IMR-90 (cell line): ENCODE results near the gene KDM8. TPM values are rescaled to one million over a fixed set of nuclear protein-coding genes. Genes with fewer than 3 reads are reported as not detected.

ENCODE experiments used
- ATAC-seq: fragments of 200-7000 bp; cut with Tn5 transposase; 2 replicates; pipeline ENCODE4 v1.9.1; 2020; ENCODE audit warnings: low read depth, mild to moderate bottlenecking, moderate library complexity
- BruUV-seq: library from RNA; stranded (reverse); fragments of 400-500 nt; replicated peaks from 2 replicates; lab custom pipeline; 2021; lab: Mats Ljungman, UMichigan
- CTCF ChIA-PET: fragments of 300-600 bp; formaldehyde crosslinking; extraction: SDS; loops from one replicate; lab custom pipeline; 2021; ENCODE audit warnings: antibody characterized with exemption; lab: Yijun Ruan, JAX
- POLR2A ChIA-PET: fragments of 300-600 bp; sonication (Branson Sonifier 250); formaldehyde crosslinking; loops from one replicate; lab custom pipeline; 2022; ENCODE audit warnings: antibody characterized with exemption; ENCODE audit not compliant: unreplicated experiment; lab: Charles Lee
- DNase-seq: peaks from one replicate; pipeline ENCODE4 v3.0.0; 2013
- H2AFZ ChIP-seq: replicated peaks from 2 replicates; pipeline ENCODE3; 2013; ENCODE audit warnings: low read length, mild to moderate bottlenecking; ENCODE audit not compliant: poor library complexity
- H2AK5ac ChIP-seq: 2 replicates; pipeline ENCODE4 v1.6.1; 2013; ENCODE audit warnings: low read depth, low read length, inconsistent platforms
- H2AK9ac ChIP-seq: replicated peaks from 2 replicates; pipeline ENCODE3; 2013; ENCODE audit warnings: mild to moderate bottlenecking, low read depth, low read length, moderate library complexity; ENCODE audit not compliant: poor library complexity
- H2BK120ac ChIP-seq: 2 replicates; pipeline ENCODE4 v1.6.1; 2013; ENCODE audit warnings: low read depth, low read length, inconsistent platforms
- H2BK15ac ChIP-seq: 3 replicates; pipeline ENCODE4 v1.6.1; 2013; ENCODE audit warnings: low read depth, low read length, inconsistent platforms
- H2BK20ac ChIP-seq: 2 replicates; pipeline ENCODE4 v1.6.1; 2013; ENCODE audit warnings: low read depth, mild to moderate bottlenecking, inconsistent platforms, low read length, moderate library complexity
- H2BK5ac ChIP-seq: 2 replicates; pipeline ENCODE4 v1.6.1; 2013; ENCODE audit warnings: mild to moderate bottlenecking, low read depth, low read length, inconsistent platforms; ENCODE audit not compliant: poor library complexity, severe bottlenecking
- H3K14ac ChIP-seq: replicated peaks from 2 replicates; pipeline ENCODE4 v1.6.1; 2013; ENCODE audit warnings: low read depth, low read length, inconsistent platforms
- H3K18ac ChIP-seq: 2 replicates; pipeline ENCODE4 v1.6.1; 2013; ENCODE audit warnings: low read depth, low read length, control low read depth
- H3K23ac ChIP-seq: 2 replicates; pipeline ENCODE4 v1.6.1; 2013; ENCODE audit warnings: low read depth, low read length, inconsistent platforms
- H3K27ac ChIP-seq: 2 replicates; pipeline ENCODE4 v1.5.1; 2013; ENCODE audit warnings: mild to moderate bottlenecking, control low read depth, low read length; ENCODE audit not compliant: insufficient read depth
- H3K27me3 ChIP-seq: 2 replicates; pipeline ENCODE4 v1.6.1; 2013; ENCODE audit warnings: low read length; ENCODE audit not compliant: control insufficient read depth, insufficient read depth
- H3K36me3 ChIP-seq: 2 replicates; pipeline ENCODE4 v1.6.1; 2013; ENCODE audit warnings: low read length, mixed read lengths; ENCODE audit not compliant: control insufficient read depth, insufficient read depth
- H3K4ac ChIP-seq: 2 replicates; pipeline ENCODE4 v1.6.1; 2013; ENCODE audit warnings: low read depth, low read length, inconsistent platforms
- H3K4me1 ChIP-seq: 2 replicates; pipeline ENCODE4 v1.6.1; 2013; ENCODE audit warnings: low read length, mixed read lengths; ENCODE audit not compliant: control insufficient read depth, insufficient read depth
- H3K4me2 ChIP-seq: 2 replicates; pipeline ENCODE4 v1.6.1; 2013; ENCODE audit warnings: low read depth, mild to moderate bottlenecking, control low read depth, low read length, moderate library complexity
- H3K4me3 ChIP-seq: 2 replicates; pipeline ENCODE4 v1.5.1; 2013; ENCODE audit warnings: low read depth, mild to moderate bottlenecking, control low read depth, low read length, moderate library complexity; ENCODE audit not compliant: insufficient read depth
- H3K56ac ChIP-seq: 2 replicates; pipeline ENCODE4 v1.6.1; 2013; ENCODE audit warnings: low read length, inconsistent platforms; ENCODE audit not compliant: insufficient read depth; ENCODE audit errors: extremely low read depth
- H3K79me1 ChIP-seq, 2 experiments: 2 replicates each; pipeline ENCODE4 v1.6.1; 2013; ENCODE audit warnings: low read length in 2 of 2, inconsistent platforms in 1 of 2, low read depth in 1 of 2
- H3K9ac ChIP-seq: 2 replicates; pipeline ENCODE4 v1.6.1; 2013; ENCODE audit warnings: low read depth, low read length, control low read depth
- H3K9me1 ChIP-seq: 2 replicates; pipeline ENCODE4 v1.6.1; 2013; ENCODE audit warnings: low read length, inconsistent platforms; ENCODE audit not compliant: insufficient read depth
- H3K9me3 ChIP-seq: 2 replicates; pipeline ENCODE4 v1.6.1; 2013; ENCODE audit warnings: low read length; ENCODE audit not compliant: control insufficient read depth, insufficient read depth
- H4K20me1 ChIP-seq: 2 replicates; pipeline ENCODE4 v1.6.1; 2013; ENCODE audit warnings: low read length, inconsistent platforms; ENCODE audit not compliant: insufficient read depth
- H4K5ac ChIP-seq: 2 replicates; pipeline ENCODE4 v1.6.1; 2013; ENCODE audit warnings: mild to moderate bottlenecking, low read depth, low read length, control low read depth
- H4K8ac ChIP-seq, 2 experiments: 2 replicates each; pipeline ENCODE4 v1.6.1; 2013; ENCODE audit warnings: low read depth in 2 of 2, low read length in 2 of 2, control low read depth in 1 of 2, inconsistent platforms in 1 of 2
- H4K91ac ChIP-seq: 2 replicates; pipeline ENCODE4 v1.6.1; 2013; ENCODE audit warnings: low read depth, low read length, inconsistent platforms; ENCODE audit not compliant: insufficient read depth
- BHLHE40 ChIP-seq: fragments of 150-350 bp; IDR thresholded peaks from 2 replicates; pipeline ENCODE4 v1.6.1; 2016; ENCODE audit warnings: mild to moderate bottlenecking, low read depth, low read length
- FOS ChIP-seq: fragments of 150-350 bp; IDR thresholded peaks from 2 replicates; pipeline ENCODE4 v1.6.1; 2016; ENCODE audit warnings: low read depth, low read length
- MAFK ChIP-seq: IDR thresholded peaks from 2 replicates; pipeline ENCODE4 v1.6.1; 2012; ENCODE audit warnings: low read depth, low read length, improper control_type of control experiment
- MXI1 ChIP-seq: IDR thresholded peaks from 2 replicates; pipeline ENCODE4 v1.6.1; 2012; ENCODE audit warnings: low read depth, mild to moderate bottlenecking, low read length, moderate library complexity, borderline replicate concordance
- POLR2A ChIP-seq: IDR thresholded peaks from 2 replicates; pipeline ENCODE4 v1.6.1; 2012; ENCODE audit warnings: mild to moderate bottlenecking, low read depth, low read length
- RCOR1 ChIP-seq: IDR thresholded peaks from 2 replicates; pipeline ENCODE4 v1.6.1; 2012; ENCODE audit warnings: mild to moderate bottlenecking, low read length, improper control_type of control experiment; ENCODE audit not compliant: insufficient replicate concordance
- RFX5 ChIP-seq: IDR thresholded peaks from 2 replicates; pipeline ENCODE4 v1.8.0; 2012; ENCODE audit warnings: low read depth, mild to moderate bottlenecking, low read length, moderate library complexity
- SMC3 ChIP-seq: fragments of 150-350 bp; IDR thresholded peaks from 2 replicates; pipeline ENCODE4 v1.6.1; 2016; ENCODE audit warnings: low read depth, mild to moderate bottlenecking, antibody characterized with exemption, low read length, moderate library complexity
- WGBS, 2 experiments: methylation state at CpG; one replicate each; pipeline versions ENCODE4 v1.1.5 to v1.1.7; 2013; ENCODE audit warnings: missing lambda C conversion rate in 2 of 2; ENCODE audit not compliant: insufficient read length in 1 of 2; ENCODE audit errors: extremely low coverage in 2 of 2; 5-methylcytosine and 5-hydroxymethylcytosine counted together
- dilution Hi-C: fragments of 300-500 bp; cut with HindIII; formaldehyde crosslinking; loops from one replicate; pipeline ENCODE4 v1.14.3; 2018; ENCODE audit warnings: low sequenced_read_pairs; ENCODE audit not compliant: unreplicated experiment
- in situ Hi-C: fragments of 300-500 bp; cut with MboI; formaldehyde crosslinking; loops from 3 replicates; pipeline ENCODE4 v1.14.3; 2019; ENCODE audit warnings: low sequenced_read_pairs, inconsistent platforms, mixed read lengths
- intact Hi-C: fragments of 100-400 bp; cut with micrococcal nuclease; formaldehyde crosslinking; loops from 2 replicates; pipeline ENCODE4 v1.10.0; 2022
- polyA plus RNA-seq, 3 experiments: library from polyadenylated mRNA; depleted of rRNA; stranded (reverse); fragments of >200 nt; gene quantifications; 2 replicates each; pipeline ENCODE4 v1.2.3, GENCODE V29; 2012; ENCODE audit warnings: low replicate concordance in 1 of 3
- total RNA-seq: library from RNA; depleted of rRNA; stranded (reverse); fragments of >200 nt; gene quantifications from 2 replicates; pipeline ENCODE4 v1.2.3, GENCODE V29; 2012
- TF ChIP-seq, protein P1 (sequence below): conservative IDR thresholded peaks from 2 replicates; pipeline ENCODE4 v1.5.1; 2012; ENCODE audit warnings: mild to moderate bottlenecking, low read depth, low read length, improper control_type of control experiment
- TF ChIP-seq, protein P2 (sequence below): fragments of 150-350 bp; IDR thresholded peaks from 2 replicates; pipeline ENCODE4 v1.6.1; 2017; ENCODE audit warnings: mild to moderate bottlenecking, antibody characterized with exemption, low read length, low read depth

KDM8 gene
- total and polyA plus RNA-seq, 2 of the 4 experiments (the other 2 are of a cell fraction): 3.2 to 3.8 TPM

DNA sequence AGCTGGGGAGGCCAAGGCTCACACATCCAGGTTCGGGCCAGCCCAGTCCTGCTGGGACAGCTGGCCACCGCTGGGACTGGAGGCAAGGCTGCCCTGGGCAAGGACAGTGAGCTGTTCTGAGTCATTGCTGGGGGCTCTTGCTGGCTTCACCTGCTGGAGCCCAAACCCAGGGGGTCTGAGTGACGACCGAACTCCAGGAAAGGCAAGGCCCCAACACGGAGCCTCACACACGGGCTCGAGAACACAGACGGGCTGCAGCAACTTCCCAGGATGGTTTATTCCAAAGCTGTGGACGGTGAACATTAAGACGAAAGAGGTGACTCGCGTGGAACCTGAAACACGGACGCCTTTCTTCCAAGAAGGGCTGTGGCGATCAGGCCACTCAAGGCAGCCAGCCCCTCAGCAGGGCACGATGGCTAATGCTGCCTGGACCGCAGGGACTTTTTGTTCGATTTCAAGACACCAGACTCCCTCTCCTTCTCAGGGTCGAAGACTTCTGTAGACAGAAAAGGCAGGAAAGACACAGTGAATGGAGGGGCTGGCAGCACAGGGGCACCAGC lies 21.5 kb downstream of the KDM8 start:
- DNase-seq (no peak), ATAC-seq (no peak)
- H2AK9ac ChIP-seq: peak overlapping the region; percentile 1
- CTCF ChIA-PET: interaction anchor here (0.8 kb wide), 1 partner anchor 143 kb away, joined by 4 read pairs; no protein-coding TSS in a partner anchor
- no peak overlapping the region for H3K4me2 ChIP-seq
- TF ChIP-seq, protein P1, sequence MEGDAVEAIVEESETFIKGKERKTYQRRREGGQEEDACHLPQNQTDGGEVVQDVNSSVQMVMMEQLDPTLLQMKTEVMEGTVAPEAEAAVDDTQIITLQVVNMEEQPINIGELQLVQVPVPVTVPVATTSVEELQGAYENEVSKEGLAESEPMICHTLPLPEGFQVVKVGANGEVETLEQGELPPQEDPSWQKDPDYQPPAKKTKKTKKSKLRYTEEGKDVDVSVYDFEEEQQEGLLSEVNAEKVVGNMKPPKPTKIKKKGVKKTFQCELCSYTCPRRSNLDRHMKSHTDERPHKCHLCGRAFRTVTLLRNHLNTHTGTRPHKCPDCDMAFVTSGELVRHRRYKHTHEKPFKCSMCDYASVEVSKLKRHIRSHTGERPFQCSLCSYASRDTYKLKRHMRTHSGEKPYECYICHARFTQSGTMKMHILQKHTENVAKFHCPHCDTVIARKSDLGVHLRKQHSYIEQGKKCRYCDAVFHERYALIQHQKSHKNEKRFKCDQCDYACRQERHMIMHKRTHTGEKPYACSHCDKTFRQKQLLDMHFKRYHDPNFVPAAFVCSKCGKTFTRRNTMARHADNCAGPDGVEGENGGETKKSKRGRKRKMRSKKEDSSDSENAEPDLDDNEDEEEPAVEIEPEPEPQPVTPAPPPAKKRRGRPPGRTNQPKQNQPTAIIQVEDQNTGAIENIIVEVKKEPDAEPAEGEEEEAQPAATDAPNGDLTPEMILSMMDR: no peak
- no peak for TF ChIP-seq POLR2A
- TF ChIP-seq MXI1: no peak
- no peak for TF ChIP-seq SMC3
- TF ChIP-seq, protein P2, sequence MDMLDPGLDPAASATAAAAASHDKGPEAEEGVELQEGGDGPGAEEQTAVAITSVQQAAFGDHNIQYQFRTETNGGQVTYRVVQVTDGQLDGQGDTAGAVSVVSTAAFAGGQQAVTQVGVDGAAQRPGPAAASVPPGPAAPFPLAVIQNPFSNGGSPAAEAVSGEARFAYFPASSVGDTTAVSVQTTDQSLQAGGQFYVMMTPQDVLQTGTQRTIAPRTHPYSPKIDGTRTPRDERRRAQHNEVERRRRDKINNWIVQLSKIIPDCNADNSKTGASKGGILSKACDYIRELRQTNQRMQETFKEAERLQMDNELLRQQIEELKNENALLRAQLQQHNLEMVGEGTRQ: no peak
- no peak for TF ChIP-seq FOS
- no peak for TF ChIP-seq BHLHE40
- no peak for TF ChIP-seq MAFK
- no peak for TF ChIP-seq RCOR1
- TF ChIP-seq RFX5: no peak
- no peak overlapping the region; the same call in 1 of the 2 replicates for H3K18ac ChIP-seq
- no peaks in the 10 kb centered on the region for H3K9me3 ChIP-seq
- H3K9ac ChIP-seq: no peak overlapping the region
- H3K56ac ChIP-seq: no peak overlapping the region
- 81% methylated on average over 13 of the region's 19 CpGs; no CpG with 5 or more reads in 1 of the 2 experiments for WGBS, 2 experiments
- peaks cover 20% of the 10 kb centered on the region for H3K9me1 ChIP-seq
- H4K8ac ChIP-seq: no peak overlapping the region; a peak in 1 of 4 replicates
- H2AK5ac ChIP-seq: peak overlapping the region; percentile 72
- BruUV-seq: no TSS peak
- H4K91ac ChIP-seq: peak overlapping the region; percentile 56; the same call in 1 of the 2 replicates
- H2BK5ac ChIP-seq: no peak overlapping the region
- no peak overlapping the region for H3K23ac ChIP-seq
- peaks cover 27% of the 10 kb centered on the region for H3K36me3 ChIP-seq
- no peak overlapping the region for H4K5ac ChIP-seq
- intact Hi-C loops (no loop called here), in situ Hi-C loops (no loop called here), dilution Hi-C loops (no loop called here)
- H3K27me3 ChIP-seq: no peaks in the 10 kb centered on the region
- H3K4ac ChIP-seq: peak overlapping the region; percentile 44; the same call in 1 of the 2 replicates
- H3K27ac ChIP-seq: no peak overlapping the region
- H3K4me1 ChIP-seq: peaks cover 23% of the 10 kb centered on the region
- peaks cover 0 to 18% of the 10 kb centered on the region in 2 experiments; a peak in 2 of 4 replicates for H3K79me1 ChIP-seq
- no peak overlapping the region; the same call in 2 of the 3 replicates for H2BK15ac ChIP-seq
- no peak overlapping the region for H3K14ac ChIP-seq
- POLR2A ChIA-PET: no interaction called here
- no peak overlapping the region for H2BK20ac ChIP-seq
- H2AFZ ChIP-seq: no peak overlapping the region
- H3K4me3 ChIP-seq: no peak overlapping the region
- no peaks in the 10 kb centered on the region; the same call in 1 of the 2 replicates for H4K20me1 ChIP-seq
- H2BK120ac ChIP-seq: peak overlapping the region; percentile 46; the same call in 1 of the 2 replicates
